GM12872 (cell line): ENCODE measurements around the gene PIP4K2C.
A peak's percentile ranks its signal among the peaks of the same experiment; 100 is the strongest.

Source experiments
- TF ChIP-seq, protein P1 (sequence below): IDR thresholded peaks from 3 replicates; pipeline ENCODE4 v1.5.1; 2011; ENCODE audit warnings: low read depth, mild to moderate bottlenecking, low read length, moderate library complexity; ENCODE audit not compliant: insufficient read depth

PIP4K2C gene

DNA sequence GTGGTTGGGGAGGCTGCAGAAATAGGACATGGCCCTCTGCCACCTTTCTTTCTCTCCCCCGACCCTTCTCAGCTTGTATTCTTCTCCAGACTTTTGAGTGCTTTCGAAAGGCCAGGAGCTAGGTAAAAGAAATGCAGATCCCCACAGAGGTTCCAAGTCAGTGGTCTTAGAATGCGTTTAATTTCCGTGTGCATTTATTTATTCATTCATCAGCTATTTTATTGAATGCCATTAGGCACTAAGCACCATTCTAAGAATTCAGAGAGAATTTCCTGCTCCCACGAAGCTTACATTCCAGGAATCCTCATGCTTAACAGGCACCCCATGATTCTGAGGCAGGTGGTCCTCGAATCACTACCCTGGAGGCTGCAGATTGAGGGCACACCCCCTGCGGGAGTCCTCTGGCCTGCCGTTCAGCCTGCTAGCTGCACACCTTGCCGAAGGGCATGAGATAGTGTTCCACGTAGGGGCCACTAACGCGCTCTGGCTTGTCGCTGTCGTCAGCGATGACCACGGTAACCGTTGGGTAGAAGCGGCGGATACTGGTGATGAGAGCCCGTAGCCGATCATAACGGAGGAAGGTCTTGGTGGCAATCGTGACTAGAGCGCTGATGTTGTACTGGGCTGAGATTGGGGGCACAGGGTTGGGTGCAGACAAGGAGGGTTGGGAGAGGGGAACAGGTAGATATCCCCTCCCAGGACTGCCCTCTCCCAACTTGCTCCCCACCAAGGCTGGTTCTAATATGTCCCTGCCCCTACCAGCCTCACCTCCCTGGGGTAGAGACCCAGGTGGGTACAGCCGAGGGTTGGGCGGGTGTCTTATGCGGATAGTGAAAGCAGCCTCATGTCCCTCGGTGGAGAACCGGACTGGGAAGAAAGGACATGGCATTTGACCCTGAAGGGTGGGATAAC, 37.5 kb downstream of the PIP4K2C start:
- TF ChIP-seq, protein P1, sequence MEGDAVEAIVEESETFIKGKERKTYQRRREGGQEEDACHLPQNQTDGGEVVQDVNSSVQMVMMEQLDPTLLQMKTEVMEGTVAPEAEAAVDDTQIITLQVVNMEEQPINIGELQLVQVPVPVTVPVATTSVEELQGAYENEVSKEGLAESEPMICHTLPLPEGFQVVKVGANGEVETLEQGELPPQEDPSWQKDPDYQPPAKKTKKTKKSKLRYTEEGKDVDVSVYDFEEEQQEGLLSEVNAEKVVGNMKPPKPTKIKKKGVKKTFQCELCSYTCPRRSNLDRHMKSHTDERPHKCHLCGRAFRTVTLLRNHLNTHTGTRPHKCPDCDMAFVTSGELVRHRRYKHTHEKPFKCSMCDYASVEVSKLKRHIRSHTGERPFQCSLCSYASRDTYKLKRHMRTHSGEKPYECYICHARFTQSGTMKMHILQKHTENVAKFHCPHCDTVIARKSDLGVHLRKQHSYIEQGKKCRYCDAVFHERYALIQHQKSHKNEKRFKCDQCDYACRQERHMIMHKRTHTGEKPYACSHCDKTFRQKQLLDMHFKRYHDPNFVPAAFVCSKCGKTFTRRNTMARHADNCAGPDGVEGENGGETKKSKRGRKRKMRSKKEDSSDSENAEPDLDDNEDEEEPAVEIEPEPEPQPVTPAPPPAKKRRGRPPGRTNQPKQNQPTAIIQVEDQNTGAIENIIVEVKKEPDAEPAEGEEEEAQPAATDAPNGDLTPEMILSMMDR = no peak

DNA sequence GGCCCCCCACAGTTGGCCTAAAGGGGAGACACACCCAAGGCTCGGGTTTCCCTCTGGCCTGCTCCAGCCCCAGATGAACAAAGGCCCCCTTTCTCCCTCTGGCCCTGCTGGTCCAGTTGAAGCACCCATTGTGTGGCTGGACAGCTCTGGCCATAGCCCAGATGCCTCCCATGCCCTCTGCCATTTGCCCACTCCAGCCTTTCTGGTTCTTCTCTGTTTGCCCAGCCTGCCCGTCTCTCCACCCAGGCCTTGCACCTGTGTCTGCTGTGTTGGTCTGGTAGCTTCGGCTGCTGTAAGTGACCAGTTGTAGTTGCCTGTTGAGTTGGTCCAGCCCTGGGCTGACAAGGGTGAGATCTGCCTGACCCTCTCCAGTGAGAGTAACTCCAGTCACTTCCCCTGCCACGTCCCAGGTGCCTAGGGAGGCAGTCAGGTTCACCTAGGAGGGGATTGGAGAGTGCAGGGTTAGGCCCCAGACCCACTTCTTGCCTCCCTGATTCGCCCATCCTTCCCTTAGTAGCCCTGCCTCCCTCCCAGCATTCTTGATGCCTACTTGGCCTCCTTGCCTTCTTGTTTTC, 39.0 kb downstream of the PIP4K2C start:
- TF ChIP-seq, protein P1 = no peak

DNA sequence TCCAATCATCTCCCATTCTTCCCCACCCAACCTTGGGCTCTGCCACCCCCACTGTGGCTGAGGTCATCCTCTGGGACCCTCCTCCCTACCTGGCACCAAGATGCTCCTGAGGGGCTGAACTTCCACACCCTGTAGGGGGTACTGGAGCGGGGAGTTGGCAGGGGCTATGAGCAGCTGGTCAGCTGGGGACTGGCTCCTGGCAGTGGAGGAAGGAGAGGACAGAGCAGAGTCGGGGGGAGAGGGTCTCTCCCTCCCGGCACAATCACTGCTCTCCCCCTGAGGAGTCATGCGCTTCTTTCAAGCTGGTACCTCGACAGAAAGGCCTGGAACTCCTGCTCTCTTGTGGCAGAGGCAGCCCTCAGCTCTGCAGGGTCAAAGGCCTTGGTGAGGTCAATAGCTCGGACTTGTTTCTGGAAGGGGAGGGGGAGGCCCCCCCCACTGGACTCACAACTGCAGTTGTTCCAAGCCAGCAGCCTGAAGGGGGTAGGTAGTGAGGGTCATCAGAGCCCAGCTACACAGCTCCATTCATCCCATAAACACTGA, 40.0 kb downstream of the PIP4K2C start:
- TF ChIP-seq, protein P1 = no peak

DNA sequence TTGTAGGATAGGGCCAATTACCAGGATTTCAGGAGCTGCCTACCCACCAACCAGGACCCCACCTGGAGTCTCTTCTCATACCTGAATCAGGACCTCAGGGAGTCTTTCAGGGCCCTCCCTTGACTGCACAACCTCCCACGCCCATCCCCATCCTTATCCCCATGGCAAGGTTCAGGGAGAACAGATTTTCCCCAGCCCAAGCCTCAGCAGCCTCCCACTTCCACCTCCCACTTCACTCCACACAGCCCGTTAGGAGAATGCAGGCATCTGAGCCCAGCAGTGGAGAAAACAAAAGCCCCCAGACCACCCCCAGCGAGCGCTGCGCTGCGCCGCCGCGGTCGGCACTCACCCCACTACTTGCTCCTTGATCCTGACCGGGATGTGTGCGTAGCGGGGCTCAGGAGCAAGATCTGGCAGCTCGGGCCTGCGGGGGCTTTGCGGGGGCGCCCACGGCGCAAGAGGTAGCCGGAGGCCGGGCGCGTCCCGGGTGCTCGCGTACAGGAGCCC, 40.6 kb downstream of the PIP4K2C start:
- TF ChIP-seq, protein P1 = no peak

DNA sequence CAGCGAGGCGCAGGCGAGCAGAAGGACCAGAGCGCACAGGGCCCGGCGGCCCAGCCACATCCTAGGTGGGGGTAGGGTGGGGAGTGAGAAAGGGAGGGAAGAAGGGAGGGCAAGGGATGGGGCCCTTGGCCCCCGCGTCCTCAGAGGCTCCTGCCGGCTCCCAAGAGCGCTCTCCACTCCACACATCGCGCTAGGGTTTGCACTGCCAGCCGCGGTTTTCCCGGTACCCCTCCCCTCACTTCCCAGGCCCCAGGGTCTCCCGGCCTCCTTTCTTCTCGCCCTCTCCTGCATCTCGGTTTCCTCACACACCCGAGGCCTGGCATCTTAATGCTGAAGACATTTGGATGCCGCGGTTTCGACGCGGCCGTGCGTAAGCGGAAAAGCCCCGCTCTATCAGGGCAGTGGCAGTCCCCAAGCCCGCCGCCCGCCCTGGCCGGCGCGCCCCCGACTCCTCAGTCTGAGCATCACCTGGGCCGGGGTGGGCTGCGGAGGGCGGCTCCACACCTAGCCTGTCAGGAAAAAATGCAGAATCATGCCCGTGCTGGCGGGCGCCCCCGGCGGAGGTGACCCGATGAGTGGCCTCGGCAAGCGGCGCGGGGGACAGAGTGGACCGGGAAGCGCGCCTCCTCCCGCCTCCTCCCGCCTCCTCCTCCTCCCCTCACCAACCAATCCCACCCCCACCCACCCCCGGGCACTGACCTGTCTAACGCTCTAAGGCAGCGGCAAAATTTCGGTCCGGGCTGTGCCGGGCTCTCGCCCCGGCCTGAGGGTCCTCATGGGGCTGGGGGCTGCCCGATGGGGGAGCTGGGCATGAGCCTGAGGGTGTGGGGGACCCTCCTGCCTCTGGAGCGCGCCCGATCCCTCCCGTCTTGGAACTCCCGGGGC, 41.3 kb downstream of the PIP4K2C start:
- TF ChIP-seq, protein P1 = no peak

DNA sequence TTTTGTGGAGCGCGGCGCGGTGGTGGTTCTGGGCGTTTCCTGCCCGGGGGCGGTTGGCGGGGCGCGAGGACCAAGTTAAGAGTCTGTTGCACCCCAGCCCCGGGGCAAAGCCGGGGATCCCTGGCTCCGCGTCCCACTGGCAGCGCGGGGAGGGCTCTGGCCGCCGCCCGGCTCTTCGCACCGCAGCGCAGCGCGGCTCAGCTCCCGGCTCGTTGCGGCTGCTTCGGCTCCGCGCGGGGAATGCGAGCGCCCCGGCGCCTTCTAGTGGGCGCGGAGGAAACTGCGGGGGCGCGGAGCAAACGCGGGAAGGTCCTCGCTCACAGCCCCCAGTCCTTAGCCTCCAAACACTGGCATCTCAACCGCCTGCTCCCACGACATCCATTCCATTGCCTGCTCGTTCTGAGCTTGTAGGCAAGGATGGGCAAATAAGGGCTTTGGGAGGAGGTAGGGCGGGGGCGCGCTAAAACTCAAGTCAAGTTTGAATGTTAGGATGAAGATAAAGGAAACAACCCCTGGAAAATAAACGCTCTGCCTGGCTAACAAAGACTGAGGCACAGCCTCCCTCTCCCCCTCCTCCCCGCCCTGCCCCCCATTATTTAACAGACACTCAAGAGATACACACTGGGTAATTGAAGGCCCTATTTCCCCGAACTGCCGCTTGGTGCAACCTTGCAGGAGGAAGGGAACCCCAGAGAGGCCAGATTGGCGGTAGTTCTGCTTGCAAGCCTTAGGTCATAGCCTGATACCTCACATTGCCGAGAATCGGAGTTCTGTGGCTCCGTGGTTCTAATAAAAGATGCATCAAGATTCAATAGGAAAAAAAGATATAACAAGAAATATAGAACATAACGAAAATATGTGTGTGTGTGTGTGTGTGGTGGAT, 42.2 kb downstream of the PIP4K2C start, which contains the start of gene B4GALNT1:
Gene B4GALNT1 (minus strand): TSS at position 244 of the 883 bp plus-strand sequence. CDS start 1,069 bp downstream, outside the sequence.
- TF ChIP-seq, protein P1 = peak; percentile 93
